H1 (cell line): Measurements from ENCODE around the gene STARD4. TPM values are rescaled to one million over a fixed set of nuclear protein-coding genes. Genes with fewer than 3 reads are reported as not detected.

Experiments
- ASH2L ChIP-seq: fragments of 200-600, 300-600 bp; sonication (generic); IDR thresholded peaks from one replicate; pipeline ENCODE4 v1.7.1; 2017; ENCODE audit warnings: low read length
- BCL11A ChIP-seq, 2 experiments: IDR thresholded peaks; one replicate each; pipeline ENCODE4 v1.6.1; 2011; ENCODE audit warnings: low read depth in 2 of 2, low read length in 2 of 2, mild to moderate bottlenecking in 2 of 2
- CBX5 ChIP-seq: fragments of 300-800, 300-1000 bp; sonication (generic); IDR thresholded peaks from 2 replicates; pipeline ENCODE4 v1.7.1; 2016; ENCODE audit warnings: antibody characterized with exemption, low read length, low read depth
- CBX8 ChIP-seq: fragments of 300-800, 300-1000 bp; sonication (generic); IDR thresholded peaks from 2 replicates; pipeline ENCODE4 v1.7.1; 2016; ENCODE audit warnings: low read depth, low read length, borderline replicate concordance
- CEBPB ChIP-seq: IDR thresholded peaks from 2 replicates; pipeline ENCODE4 v1.6.1; 2012; ENCODE audit warnings: low read depth, low read length
- CTBP2 ChIP-seq: IDR thresholded peaks from 2 replicates; pipeline ENCODE4 v1.7.0; 2011; ENCODE audit warnings: borderline replicate concordance, mild to moderate bottlenecking, moderate library complexity, mixed read lengths, low read length; ENCODE audit not compliant: insufficient read depth, insufficient read length
- KDM4A ChIP-seq: IDR thresholded peaks from one replicate; pipeline ENCODE4 v1.7.1; 2012; ENCODE audit warnings: low read depth, mild to moderate bottlenecking, moderate library complexity, low read length, inconsistent platforms; ENCODE audit not compliant: severe bottlenecking
- PHF8 ChIP-seq: fragments of 200-600 bp; sonication (generic); conservative IDR thresholded peaks from 2 replicates; pipeline ENCODE4 v1.7.1; 2012; ENCODE audit warnings: low read depth, mild to moderate bottlenecking, inconsistent platforms, low read length, moderate library complexity
- SAP30 ChIP-seq: fragments of 300-600 bp; sonication (generic); IDR thresholded peaks from 2 replicates; pipeline ENCODE4 v1.7.1; 2012; ENCODE audit warnings: low read length, moderate library complexity, mild to moderate bottlenecking, inconsistent platforms; ENCODE audit not compliant: insufficient read depth, insufficient replicate concordance
- USF2 ChIP-seq: IDR thresholded peaks from 2 replicates; pipeline ENCODE4 v1.6.1; 2011; ENCODE audit warnings: low read length, improper control_type of control experiment
- polyA plus RNA-seq, 7 experiments: library from polyadenylated mRNA; depleted of rRNA in 3 of 7; stranded (reverse) in 5 of 7; unstranded in 2 of 7; fragments of >200 nt in 5 of 7; fragments of 200-250 nt in 2 of 7; gene quantifications; 1 replicate in 5 of 7; 2 replicates in 1 of 7; 4 replicates in 1 of 7; pipeline versions ENCODE4 v1.2.1 to v1.2.3, GENCODE V29; 2011 to 2013; ENCODE audit warnings: missing spikeins in 2 of 7, mixed read lengths in 2 of 7
- total RNA-seq: library from RNA; stranded (reverse); fragmentation: NEBNext Ultra II Directional; extraction: Animal tissue kit (Norgen Biotek cat#: 25700); gene quantifications from 2 replicates; pipeline ENCODE4 v1.2.1, GENCODE V29; 2021

Gene STARD4
- total and polyA plus RNA-seq, 2 of the 8 experiments (the other 6 are each of a cell fraction or from before 2014, with no cell fraction given), result 10.8 to 47.9 TPM

- no peak for TF ChIP-seq CTBP2
- TF ChIP-seq USF2, result no peak
- no peak for TF ChIP-seq ASH2L
- no peak for TF ChIP-seq KDM4A
- no peak for TF ChIP-seq SAP30
- TF ChIP-seq PHF8, result no peak
- TF ChIP-seq CBX8, result no peak
- no peak for TF ChIP-seq CBX5
- TF ChIP-seq CEBPB, result no peak
- no peak for TF ChIP-seq BCL11A (IDR thresholded peaks at IDR 0.05; ENCODE audit: low read depth in 2 of 2, low read length in 2 of 2)
Measured at GRCh38 chr5:111537141-111538024, 25.0 kb upstream of the STARD4 start (continued).
